OCI-LY3 (cell line): ENCODE results near the gene ARNT2.

Experiments
- H2AFZ ChIP-seq: fragments of 200-600, 300-600 bp; shearing (Covaris generic); 2 replicates; pipeline ENCODE4 v1.6.0; 2014; ENCODE audit warnings: antibody characterized with exemption, low read depth, low read length
- H3K27ac ChIP-seq: fragments of 200-600, 300-600 bp; sonication (generic); 2 replicates; pipeline ENCODE4 v1.5.1; 2014; ENCODE audit warnings: mild to moderate bottlenecking, low read length, moderate library complexity, mixed read lengths
- H3K27me3 ChIP-seq: fragments of 200-600, 300-600 bp; sonication (generic); 2 replicates; pipeline ENCODE4 v1.6.1; 2014; ENCODE audit warnings: low read depth, low read length, mixed read lengths
- H3K36me3 ChIP-seq: fragments of 200-600, 300-600 bp; sonication (generic); replicated peaks from 2 replicates; pipeline ENCODE3; 2014; ENCODE audit warnings: low read depth, low read length, mixed read lengths
- H3K4me1 ChIP-seq: fragments of 300-600, 200-600 bp; sonication (generic); 2 replicates; pipeline ENCODE4 v1.6.1; 2014; ENCODE audit warnings: low read length, mixed read lengths
- H3K4me2 ChIP-seq: fragments of 200-600, 300-600 bp; sonication (generic); 2 replicates; pipeline ENCODE4 v1.6.1; 2014; ENCODE audit warnings: low read length, mixed read lengths
- H3K4me3 ChIP-seq: fragments of 300-600, 200-600 bp; sonication (generic); 2 replicates; pipeline ENCODE4 v1.5.1; 2014; ENCODE audit warnings: antibody characterized with exemption, mild to moderate bottlenecking, low read length, moderate library complexity
- H3K79me2 ChIP-seq: fragments of 300-600, 200-600 bp; shearing (Covaris generic); 2 replicates; pipeline ENCODE4 v1.6.1; 2014; ENCODE audit warnings: mild to moderate bottlenecking, low read length, mixed read lengths
- H3K9ac ChIP-seq: fragments of 300-600, 200-600 bp; shearing (Covaris generic); 2 replicates; pipeline ENCODE4 v1.6.0; 2014; ENCODE audit warnings: mild to moderate bottlenecking, low read length, moderate library complexity
- H3K9me3 ChIP-seq: fragments of 200-600, 300-600 bp; shearing (Covaris generic); 2 replicates; pipeline ENCODE4 v1.6.1; 2014; ENCODE audit warnings: low read length, mixed read lengths; ENCODE audit not compliant: insufficient read depth
- H4K20me1 ChIP-seq: fragments of 200-600, 300-600 bp; sonication (generic); 2 replicates; pipeline ENCODE4 v1.6.1; 2016; ENCODE audit warnings: low read length, mixed read lengths; ENCODE audit not compliant: insufficient read depth
- CTCF ChIP-seq: fragments of 200-600, 300-600 bp; sonication (generic); IDR thresholded peaks from 2 replicates; pipeline ENCODE4 v1.5.1; 2014; ENCODE audit warnings: antibody characterized with exemption, low read length, low read depth
- EZH2phosphoT487 ChIP-seq: fragments of 200-600 bp; shearing (Covaris generic); IDR thresholded peaks from 2 replicates; pipeline ENCODE4 v1.6.1; 2018; ENCODE audit warnings: antibody characterized with exemption, mixed run types, low read depth

Gene ARNT2

GRCh38 chr15:80467311-80467714 is 63.1 kb downstream of the ARNT2 start:
- H3K27ac ChIP-seq = no peak overlapping the region
- H4K20me1 ChIP-seq = no peaks in the 10 kb centered on the region
- no peak for TF ChIP-seq CTCF
- TF ChIP-seq EZH2phosphoT487 = no peak
- no peak overlapping the region for H2AFZ ChIP-seq
- no peaks in the 10 kb centered on the region for H3K27me3 ChIP-seq
- no peak overlapping the region for H3K4me2 ChIP-seq
- H3K36me3 ChIP-seq = no peaks in the 10 kb centered on the region
- H3K4me1 ChIP-seq = peaks cover 41% of the 10 kb centered on the region
- no peaks in the 10 kb centered on the region for H3K79me2 ChIP-seq
- H3K9ac ChIP-seq = no peak overlapping the region
- no peaks in the 10 kb centered on the region for H3K9me3 ChIP-seq
- no peak overlapping the region for H3K4me3 ChIP-seq

GRCh38 chr15:80468796-80469195 is 64.6 kb downstream of the ARNT2 start:
- H2AFZ ChIP-seq = no peak overlapping the region
- no peak overlapping the region for H3K9ac ChIP-seq
- H3K9me3 ChIP-seq = no peaks in the 10 kb centered on the region
- H3K4me3 ChIP-seq = no peak overlapping the region
- peaks cover 56% of the 10 kb centered on the region for H3K4me1 ChIP-seq
- no peaks in the 10 kb centered on the region for H3K36me3 ChIP-seq
- H4K20me1 ChIP-seq = no peaks in the 10 kb centered on the region
- H3K27me3 ChIP-seq = no peaks in the 10 kb centered on the region
- H3K27ac ChIP-seq = no peak overlapping the region
- TF ChIP-seq EZH2phosphoT487 = no peak
- TF ChIP-seq CTCF = no peak
- H3K79me2 ChIP-seq = no peaks in the 10 kb centered on the region
- peak overlapping the region; percentile 3; the same call in 1 of the 2 replicates for H3K4me2 ChIP-seq

- H3K9ac ChIP-seq = no peak overlapping the region
- H3K27me3 ChIP-seq = no peaks in the 10 kb centered on the region
- H3K9me3 ChIP-seq = peaks cover 8% of the 10 kb centered on the region; the same call in 1 of the 2 replicates
- TF ChIP-seq EZH2phosphoT487 = no peak
- no peak for TF ChIP-seq CTCF
- no peaks in the 10 kb centered on the region for H3K79me2 ChIP-seq
- H2AFZ ChIP-seq = no peak overlapping the region
- peaks cover 58% of the 10 kb centered on the region for H3K4me1 ChIP-seq
- no peak overlapping the region for H3K4me3 ChIP-seq
- no peak overlapping the region for H3K27ac ChIP-seq
- no peaks in the 10 kb centered on the region for H4K20me1 ChIP-seq
- H3K4me2 ChIP-seq = no peak overlapping the region
- H3K36me3 ChIP-seq = peaks cover 10% of the 10 kb centered on the region
Measured at GRCh38 chr15:80471881-80472280, 67.7 kb downstream of the ARNT2 start.

- H3K4me3 ChIP-seq = no peak overlapping the region
- no peak for TF ChIP-seq CTCF
- no peak for TF ChIP-seq EZH2phosphoT487
- H4K20me1 ChIP-seq = no peaks in the 10 kb centered on the region
- peak overlapping the region; percentile 44 for H3K4me2 ChIP-seq
- peaks cover 8% of the 10 kb centered on the region; the same call in 1 of the 2 replicates for H3K9me3 ChIP-seq
- no peak overlapping the region for H3K9ac ChIP-seq
- no peaks in the 10 kb centered on the region for H3K79me2 ChIP-seq
- peaks cover 10% of the 10 kb centered on the region for H3K36me3 ChIP-seq
- H3K27ac ChIP-seq = no peak overlapping the region
- no peak overlapping the region for H2AFZ ChIP-seq
- H3K27me3 ChIP-seq = no peaks in the 10 kb centered on the region
- H3K4me1 ChIP-seq = peaks cover 54% of the 10 kb centered on the region
Measured at GRCh38 chr15:80473286-80474223, 69.4 kb downstream of the ARNT2 start.
